ENCODE data around the gene KCNMB1.
A peak's percentile ranks its signal among the peaks of the same experiment; 100 is the strongest.
"Not testable (repeated sequence)": the region's sequence is repeated elsewhere in the genome, so short reads cannot be mapped to it uniquely, and the experiment has no call there.

Gene KCNMB1

GRCh38 chr5:170413897-170414296 lies 24.7 kb upstream of the KCNMB1 start:
- DNase-seq: no peak

GRCh38 chr5:170411100-170411499 lies 21.9 kb upstream of the KCNMB1 start:
- DNase-seq: no peak

- DNase-seq: no peak
Observed at GRCh38 chr5:170410401-170410800, 21.2 kb upstream of the KCNMB1 start.

GRCh38 chr5:170408877-170409660 lies 19.9 kb upstream of the KCNMB1 start:
- DNase-seq: no peak

GRCh38 chr5:170408226-170408625 lies 19.1 kb upstream of the KCNMB1 start:
- no peak for DNase-seq

- DNase-seq: peak; percentile 38
Observed at GRCh38 chr5:170407062-170407461, 17.9 kb upstream of the KCNMB1 start.

GRCh38 chr5:170405817-170406216 lies 16.6 kb upstream of the KCNMB1 start:
- DNase-seq: peak; percentile 29

GRCh38 chr5:170404398-170404797 lies 15.2 kb upstream of the KCNMB1 start:
- DNase-seq: peak; percentile 62

GRCh38 chr5:170403675-170404074 lies 14.5 kb upstream of the KCNMB1 start:
- peak; percentile 37 for DNase-seq

GRCh38 chr5:170402508-170402907 lies 13.3 kb upstream of the KCNMB1 start:
- DNase-seq: no peak

GRCh38 chr5:170397059-170397458 lies 7.9 kb upstream of the KCNMB1 start:
- DNase-seq: no peak

GRCh38 chr5:170393958-170394357 lies 4.8 kb upstream of the KCNMB1 start:
- DNase-seq: no peak

GRCh38 chr5:170393235-170393634 lies 4.1 kb upstream of the KCNMB1 start:
- no peak for DNase-seq

GRCh38 chr5:170390472-170390871 lies 1.3 kb upstream of the KCNMB1 start:
- DNase-seq: no peak

GRCh38 chr5:170389550-170389892 lies 354 bp upstream of the KCNMB1 start:
- DNase-seq: no peak

GRCh38 chr5:170387775-170388639 lies 1.2 kb downstream of the KCNMB1 start:
- DNase-seq: no peak

GRCh38 chr5:170386743-170387395 lies 2.3 kb downstream of the KCNMB1 start:
- no peak for DNase-seq

- no peak for DNase-seq
Observed at GRCh38 chr5:170383227-170383626, 5.9 kb downstream of the KCNMB1 start.

GRCh38 chr5:170382790-170383189 lies 6.4 kb downstream of the KCNMB1 start:
- no peak for DNase-seq

GRCh38 chr5:170380361-170380951 lies 8.7 kb downstream of the KCNMB1 start:
- DNase-seq: no peak

GRCh38 chr5:170378740-170379139 lies 10.4 kb downstream of the KCNMB1 start:
- DNase-seq: no peak

- DNase-seq: no peak
Observed at GRCh38 chr5:170377027-170377426, 12.1 kb downstream of the KCNMB1 start.

- DNase-seq: not testable (repeated sequence)
Observed at GRCh38 chr5:170376526-170376925, 12.6 kb downstream of the KCNMB1 start.
